HG03135 (cell line): ENCODE results near the gene MAPKAP1.

ENCODE experiments used
- ATAC-seq: cut with Tn5 transposase; IDR thresholded peaks from one replicate; pipeline ENCODE4 v1.9.1; 2021; ENCODE audit warnings: mild to moderate bottlenecking, moderate library complexity; ENCODE audit not compliant: unreplicated experiment

MAPKAP1 gene

GRCh38 chr9:125515983-125516940 is 190.7 kb downstream of the MAPKAP1 start:
- no peak for ATAC-seq

- ATAC-seq, result no peak
These were observed 191.7 kb downstream of the MAPKAP1 start for GRCh38 chr9:125515281-125515680.

- ATAC-seq, result no peak
These were observed 192.5 kb downstream of the MAPKAP1 start for GRCh38 chr9:125514468-125514867.

- ATAC-seq, result peak; percentile 69
These were observed 193.2 kb downstream of the MAPKAP1 start for GRCh38 chr9:125513668-125514413.

- peak; percentile 24 for ATAC-seq
These were observed 193.7 kb downstream of the MAPKAP1 start for GRCh38 chr9:125513303-125513667.

- no peak for ATAC-seq
These were observed 195.0 kb downstream of the MAPKAP1 start for GRCh38 chr9:125511789-125512660.

- ATAC-seq, result no peak
These were observed 196.0 kb downstream of the MAPKAP1 start for GRCh38 chr9:125510980-125511379.

GRCh38 chr9:125509476-125509875 is 197.5 kb downstream of the MAPKAP1 start:
- no peak for ATAC-seq

GRCh38 chr9:125508249-125508648 is 198.8 kb downstream of the MAPKAP1 start:
- ATAC-seq, result no peak

GRCh38 chr9:125507226-125507625 is 199.8 kb downstream of the MAPKAP1 start:
- no peak for ATAC-seq

- ATAC-seq, result no peak
These were observed 201.0 kb downstream of the MAPKAP1 start for GRCh38 chr9:125505988-125506438.

- ATAC-seq, result no peak
These were observed 202.4 kb downstream of the MAPKAP1 start for GRCh38 chr9:125504616-125505015.

GRCh38 chr9:125497906-125498305 is 209.1 kb downstream of the MAPKAP1 start:
- ATAC-seq, result no peak

- no peak for ATAC-seq
These were observed 209.5 kb downstream of the MAPKAP1 start for GRCh38 chr9:125497478-125497877.

- no peak for ATAC-seq
These were observed 210.6 kb downstream of the MAPKAP1 start for GRCh38 chr9:125496313-125496834.

GRCh38 chr9:125495172-125496119 is 211.6 kb downstream of the MAPKAP1 start:
- ATAC-seq, result no peak

- no peak for ATAC-seq
These were observed 212.4 kb downstream of the MAPKAP1 start for GRCh38 chr9:125494653-125494915.

GRCh38 chr9:125493881-125494652 is 212.9 kb downstream of the MAPKAP1 start:
- ATAC-seq, result no peak

- no peak for ATAC-seq
These were observed 213.6 kb downstream of the MAPKAP1 start for GRCh38 chr9:125493384-125493783.
